ENCODE measurements around the gene CTNNA3.

DNA sequence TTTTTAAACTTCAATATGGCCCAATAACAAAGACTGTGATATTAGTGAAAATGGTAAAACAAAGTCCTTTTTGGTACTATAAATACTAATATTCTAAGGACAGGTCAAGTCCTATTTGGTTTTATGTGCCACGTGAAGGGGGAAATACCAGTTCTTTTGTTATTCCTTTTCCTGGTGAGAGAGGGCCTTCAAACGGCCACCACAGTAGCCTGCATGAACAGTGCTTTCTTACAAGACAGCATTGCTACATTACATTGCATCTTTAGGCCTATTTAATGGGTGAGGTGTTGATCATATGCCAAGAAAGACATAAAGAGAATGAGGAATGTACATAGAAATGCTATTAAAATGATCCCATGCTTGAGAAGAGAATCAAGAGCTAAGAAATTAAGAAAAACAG, 555.4 kb downstream of the CTNNA3 start:
- TF ChIP-seq, protein P1, sequence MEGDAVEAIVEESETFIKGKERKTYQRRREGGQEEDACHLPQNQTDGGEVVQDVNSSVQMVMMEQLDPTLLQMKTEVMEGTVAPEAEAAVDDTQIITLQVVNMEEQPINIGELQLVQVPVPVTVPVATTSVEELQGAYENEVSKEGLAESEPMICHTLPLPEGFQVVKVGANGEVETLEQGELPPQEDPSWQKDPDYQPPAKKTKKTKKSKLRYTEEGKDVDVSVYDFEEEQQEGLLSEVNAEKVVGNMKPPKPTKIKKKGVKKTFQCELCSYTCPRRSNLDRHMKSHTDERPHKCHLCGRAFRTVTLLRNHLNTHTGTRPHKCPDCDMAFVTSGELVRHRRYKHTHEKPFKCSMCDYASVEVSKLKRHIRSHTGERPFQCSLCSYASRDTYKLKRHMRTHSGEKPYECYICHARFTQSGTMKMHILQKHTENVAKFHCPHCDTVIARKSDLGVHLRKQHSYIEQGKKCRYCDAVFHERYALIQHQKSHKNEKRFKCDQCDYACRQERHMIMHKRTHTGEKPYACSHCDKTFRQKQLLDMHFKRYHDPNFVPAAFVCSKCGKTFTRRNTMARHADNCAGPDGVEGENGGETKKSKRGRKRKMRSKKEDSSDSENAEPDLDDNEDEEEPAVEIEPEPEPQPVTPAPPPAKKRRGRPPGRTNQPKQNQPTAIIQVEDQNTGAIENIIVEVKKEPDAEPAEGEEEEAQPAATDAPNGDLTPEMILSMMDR (IDR thresholded peaks at IDR 0.05): no peak
- no peak for TF ChIP-seq POLR2A (IDR thresholded peaks at IDR 0.05)

Measured in lower leg skin (tissue), 3 donors.